HepG2 (cell line): Measurements from ENCODE around the gene ANKRD52. TPM values are rescaled to one million over a fixed set of nuclear protein-coding genes. Genes with fewer than 3 reads are reported as not detected.

Experiments
- CAMTA2 ChIP-seq: sonication (generic); formaldehyde crosslinking; IDR thresholded peaks from 2 replicates; pipeline ENCODE4 v1.4.0; 2020; ENCODE audit warnings: mild to moderate bottlenecking, missing genetic modification reagents, borderline replicate concordance
- CC2D1A ChIP-seq: sonication (generic); formaldehyde crosslinking; IDR thresholded peaks from 2 replicates; pipeline ENCODE4 v1.8.1; 2023; ENCODE audit warnings: mild to moderate bottlenecking, missing genetic modification reagents
- DZIP1 ChIP-seq: sonication (generic); formaldehyde crosslinking; IDR thresholded peaks from 2 replicates; pipeline ENCODE4 v1.5.0; 2020; ENCODE audit warnings: mild to moderate bottlenecking, missing genetic modification reagents
- EEA1 ChIP-seq: sonication (generic); formaldehyde crosslinking; IDR thresholded peaks from 2 replicates; pipeline ENCODE4 v1.5.1; 2020; ENCODE audit warnings: mild to moderate bottlenecking, missing genetic modification reagents, borderline replicate concordance
- ETS1 ChIP-seq: sonication (generic); formaldehyde crosslinking; IDR thresholded peaks from 2 replicates; pipeline ENCODE4 v1.4.0; 2020; ENCODE audit warnings: missing genetic modification reagents
- ISX ChIP-seq: sonication (generic); formaldehyde crosslinking; conservative IDR thresholded peaks from 2 replicates; pipeline ENCODE4 v1.5.0; 2020; ENCODE audit warnings: missing genetic modification reagents
- KDM6A ChIP-seq: IDR thresholded peaks from 2 replicates; pipeline ENCODE4 v1.6.1; 2016; ENCODE audit warnings: low read depth
- MIXL1 ChIP-seq: IDR thresholded peaks from 2 replicates; pipeline ENCODE4 v1.6.1; 2016
- NFAT5 ChIP-seq: sonication (generic); formaldehyde crosslinking; IDR thresholded peaks from 2 replicates; pipeline ENCODE4 v1.4.0; 2020; ENCODE audit warnings: missing genetic modification reagents
- NR2F6 ChIP-seq, 2 experiments: IDR thresholded peaks; 2 replicates each; pipeline ENCODE4 v1.6.1; 2016; ENCODE audit warnings: antibody characterized with exemption in 1 of 2, mild to moderate bottlenecking in 1 of 2
- SIN3B ChIP-seq: fragments of 150-350 bp; IDR thresholded peaks from 2 replicates; pipeline ENCODE4 v1.6.1; 2014; ENCODE audit warnings: low read length
- ZBTB21 ChIP-seq: sonication (generic); formaldehyde crosslinking; IDR thresholded peaks from 2 replicates; pipeline ENCODE4 v1.4.0; 2020; ENCODE audit warnings: missing genetic modification reagents
- ZNF274 ChIP-seq: sonication (generic); formaldehyde crosslinking; IDR thresholded peaks from 2 replicates; pipeline ENCODE4 v1.5.1; 2020; ENCODE audit warnings: mild to moderate bottlenecking, missing genetic modification reagents
- ZNF329 ChIP-seq: sonication (generic); formaldehyde crosslinking; IDR thresholded peaks from 2 replicates; pipeline ENCODE4 v1.9.0; 2021; ENCODE audit warnings: low read depth, mild to moderate bottlenecking, missing genetic modification reagents
- ZSCAN12 ChIP-seq: sonication (generic); formaldehyde crosslinking; IDR thresholded peaks from 2 replicates; pipeline ENCODE4 v1.9.0; 2021; ENCODE audit warnings: mild to moderate bottlenecking, missing genetic modification reagents
- polyA plus RNA-seq, 8 experiments: library from polyadenylated mRNA; depleted of rRNA in 3 of 8; stranded (reverse) in 7 of 8; unstranded in 1 of 8; fragments of >200 nt; fragmentation: Illumina TruSeq in 4 of 8; extraction: Trizol in 4 of 8; gene quantifications; 2 replicates each; pipeline versions ENCODE4 v1.2.1 to v1.2.3, GENCODE V29; 2011 to 2016; ENCODE audit warnings: low read depth in 4 of 8, missing spikeins in 1 of 8, mixed read lengths in 1 of 8; ENCODE audit not compliant: insufficient read depth in 1 of 8
- total RNA-seq, 5 experiments: library from RNA; depleted of rRNA; stranded (reverse); fragments of >200 nt; fragmentation: Illumina TruSeq; extraction: Trizol; gene quantifications; 2 replicates each; pipeline ENCODE4 v1.2.3, GENCODE V29; 2016; ENCODE audit warnings: low read depth in 1 of 5

Gene ANKRD52
- total and polyA plus RNA-seq, 2 of the 13 experiments (the other 11 are each of a cell fraction or from before 2014, with no cell fraction given), result 7.8 to 9.2 TPM

GRCh38 chr12:56267443-56268071, 9.4 kb upstream of the ANKRD52 start (continued):
- TF ChIP-seq DZIP1 (CRISPR knock-in tag), result no peak
- TF ChIP-seq KDM6A (CRISPR knock-in tag), result no peak
- no peak for TF ChIP-seq ZNF274 (CRISPR knock-in tag)
- no peak for TF ChIP-seq ZNF329
- no peak for TF ChIP-seq MIXL1 (CRISPR knock-in tag)
- TF ChIP-seq CC2D1A, result no peak
- no peak for TF ChIP-seq ZBTB21 (CRISPR knock-in tag)
- TF ChIP-seq SIN3B, result no peak
- TF ChIP-seq NFAT5 (CRISPR knock-in tag), result no peak
- no peak for TF ChIP-seq ISX (CRISPR knock-in tag)
- TF ChIP-seq ETS1 (CRISPR knock-in tag), result no peak
- TF ChIP-seq NR2F6 (IDR thresholded peaks at IDR 0.05), result peak; percentile 88
- TF ChIP-seq NR2F6 (CRISPR knock-in tag; IDR thresholded peaks at IDR 0.05), result peak; percentile 82
- no peak for TF ChIP-seq ZSCAN12 (CRISPR knock-in tag)
- TF ChIP-seq EEA1 (CRISPR knock-in tag), result no peak
- TF ChIP-seq CAMTA2 (CRISPR knock-in tag), result 0 out of 2 replicates have a peak, but pooled peaks have one; percentile 39
